WERI-Rb-1 (cell line): ENCODE data around the gene TMEM170B.

ENCODE experiments used
- DNase-seq: peaks from one replicate; pipeline ENCODE4 v3.0.0-alpha.2; 2020
- H3K27ac ChIP-seq: fragments of 250-450 bp; sonication (Bioruptor Pico); 2 replicates; pipeline ENCODE4 v1.5.1; 2020; ENCODE audit warnings: mild to moderate bottlenecking, moderate library complexity
- H3K27me3 ChIP-seq: fragments of 250-450 bp; sonication (Bioruptor Pico); 2 replicates; pipeline ENCODE4 v1.5.1; 2021; ENCODE audit warnings: mild to moderate bottlenecking, low read depth, moderate library complexity; ENCODE audit not compliant: insufficient read depth, severe bottlenecking
- H3K36me3 ChIP-seq: fragments of 250-450 bp; sonication (Bioruptor Pico); 2 replicates; pipeline ENCODE4 v1.5.1; 2020; ENCODE audit warnings: mild to moderate bottlenecking, moderate library complexity
- H3K4me3 ChIP-seq: 2 replicates; pipeline ENCODE4 v1.5.1; 2011; ENCODE audit warnings: low read depth, mild to moderate bottlenecking, control low read depth, low read length
- H3K9me3 ChIP-seq: fragments of 250-450 bp; sonication (Bioruptor Pico); 2 replicates; pipeline ENCODE4 v1.5.1; 2021; ENCODE audit warnings: mild to moderate bottlenecking, moderate library complexity; ENCODE audit not compliant: severe bottlenecking
- CTCF ChIP-seq: IDR thresholded peaks from 2 replicates; pipeline ENCODE4 v1.5.1; 2011; ENCODE audit warnings: low read depth, mild to moderate bottlenecking, control low read depth, inconsistent platforms, low read length

The TMEM170B gene

GRCh38 chr6:11604836-11605506 is 67.4 kb downstream of the TMEM170B start:
- Histone ChIP-seq H3K27me3 (no peaks in the 10 kb centered on the region), H3K27ac (no peak overlapping the region), H3K36me3 (no peaks in the 10 kb centered on the region), H3K4me3 (no peak overlapping the region), H3K9me3 (no peaks in the 10 kb centered on the region)
- no peak for TF ChIP-seq CTCF
- no peak for DNase-seq

- H3K27me3 ChIP-seq: no peaks in the 10 kb centered on the region
- H3K9me3 ChIP-seq: no peaks in the 10 kb centered on the region
- H3K4me3 ChIP-seq: no peak overlapping the region
- H3K36me3 ChIP-seq: no peaks in the 10 kb centered on the region
- DNase-seq: no peak
- TF ChIP-seq CTCF: no peak
- H3K27ac ChIP-seq: no peak overlapping the region
These were observed 68.0 kb downstream of the TMEM170B start for GRCh38 chr6:11605507-11605905.

- Histone ChIP-seq H3K27ac (no peak overlapping the region), H3K27me3 (no peaks in the 10 kb centered on the region), H3K9me3 (no peaks in the 10 kb centered on the region), H3K36me3 (no peaks in the 10 kb centered on the region), H3K4me3 (no peak overlapping the region)
- no peak for TF ChIP-seq CTCF
- no peak for DNase-seq
These were observed 68.8 kb downstream of the TMEM170B start for GRCh38 chr6:11606332-11606731.

GRCh38 chr6:11607383-11607782 is 69.8 kb downstream of the TMEM170B start:
- Histone ChIP-seq H3K27ac (no peak overlapping the region), H3K9me3 (no peaks in the 10 kb centered on the region), H3K27me3 (no peaks in the 10 kb centered on the region), H3K36me3 (no peaks in the 10 kb centered on the region), H3K4me3 (no peak overlapping the region)
- no peak for TF ChIP-seq CTCF
- no peak for DNase-seq

- Histone ChIP-seq H3K4me3 (no peak overlapping the region), H3K27me3 (no peaks in the 10 kb centered on the region), H3K27ac (no peak overlapping the region)
These were observed 71.2 kb downstream of the TMEM170B start for GRCh38 chr6:11608600-11609323.

More at GRCh38 chr6:11608600-11609323, 71.2 kb downstream of the TMEM170B start:
- Histone ChIP-seq H3K36me3 (no peaks in the 10 kb centered on the region), H3K9me3 (no peaks in the 10 kb centered on the region)
- no peak for DNase-seq
- TF ChIP-seq CTCF: no peak
